ENCODE results near the gene GIMAP2. TPM values are rescaled to one million over a fixed set of nuclear protein-coding genes. Genes with fewer than 3 reads are reported as not detected.

Gene GIMAP2
- total RNA-seq, 1 donor from 2014 or later = 6.9 TPM

Other genes starting within 250 kb of the GIMAP2 start
- gene GIMAP8, start 235.1 kb upstream of the GIMAP2 start, total RNA-seq = 16.2 TPM
- gene GIMAP7, start 170.8 kb upstream of the GIMAP2 start, total RNA-seq = 24.1 TPM
- 40.2 TPM for gene GIMAP4, start 118.3 kb upstream of the GIMAP2 start, total RNA-seq
- gene GIMAP6, start 53.3 kb upstream of the GIMAP2 start, total RNA-seq = 31.5 TPM
- 6.7 TPM for gene GIMAP1, start 30.9 kb downstream of the GIMAP2 start, total RNA-seq
- 9.8 TPM for gene GIMAP5, start 51.7 kb downstream of the GIMAP2 start, total RNA-seq
- 45.2 TPM for gene TMEM176B, start 114.7 kb downstream of the GIMAP2 start, total RNA-seq
- 30.1 TPM for gene TMEM176A, start 115.1 kb downstream of the GIMAP2 start, total RNA-seq
- gene AOC1, start 166.8 kb downstream of the GIMAP2 start, total RNA-seq = 0.17 TPM

Data from left ventricle myocardium superior (tissue), 1 donor.